ENCODE measurements around the gene FABP3.

DNA sequence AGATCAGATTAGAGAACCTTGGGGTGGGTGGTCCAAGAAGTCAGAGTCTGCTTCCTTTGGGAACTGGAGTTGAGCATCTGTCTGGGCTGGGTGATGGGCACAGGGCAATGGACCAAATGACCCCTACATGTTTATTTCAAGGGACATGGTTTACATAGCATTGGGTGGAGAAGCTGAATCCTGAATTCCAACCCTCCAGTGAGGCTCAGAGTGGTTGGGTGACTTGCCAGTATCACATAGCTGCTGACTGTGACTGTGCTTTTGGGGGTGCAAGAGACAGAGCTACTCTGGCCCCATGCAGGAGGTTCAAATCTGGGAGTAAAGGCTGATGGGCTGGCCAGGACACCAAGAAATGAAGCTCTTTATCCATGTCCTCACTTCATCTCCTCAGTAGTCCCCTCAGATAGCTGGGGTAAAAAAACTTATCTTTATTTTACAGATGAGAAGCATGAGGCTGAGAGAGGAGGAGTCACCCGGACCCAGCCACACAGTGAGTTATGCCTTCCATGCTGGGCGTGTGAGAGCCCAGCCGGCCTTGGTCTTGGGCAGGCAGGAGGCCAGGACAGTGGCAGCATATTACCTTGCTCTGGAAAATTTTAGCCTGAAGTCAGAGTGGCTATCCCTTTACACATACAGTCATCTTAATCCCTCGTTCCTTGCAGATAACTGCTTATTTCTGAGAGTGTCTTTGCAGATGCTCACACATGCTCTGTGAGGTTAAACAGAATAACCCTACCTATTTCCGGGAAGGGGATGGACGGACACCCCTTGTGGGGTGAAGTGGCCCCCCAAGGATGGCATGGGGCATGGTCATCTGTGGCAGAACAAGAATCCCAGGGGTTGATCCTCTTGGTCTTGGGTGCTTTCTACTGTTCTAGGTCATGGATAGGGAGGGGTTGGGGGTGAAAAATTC is 37.3 kb upstream of the FABP3 start:
- TF ChIP-seq POLR2A (IDR thresholded peaks at IDR 0.05; ENCODE audit: low read length) (peak; percentile 44), GATA1 (IDR thresholded peaks at IDR 0.05; ENCODE audit: low read depth, low read length) (no peak)

Measured in erythroblast (primary cell).